ENCODE measurements around the gene TLR6.
A peak's percentile ranks its signal among the peaks of the same experiment; 100 is the strongest.
"Not testable (repeated sequence)": the region's sequence is repeated elsewhere in the genome, so short reads cannot be mapped to it uniquely, and the experiment has no call there.

Gene TLR6

DNA sequence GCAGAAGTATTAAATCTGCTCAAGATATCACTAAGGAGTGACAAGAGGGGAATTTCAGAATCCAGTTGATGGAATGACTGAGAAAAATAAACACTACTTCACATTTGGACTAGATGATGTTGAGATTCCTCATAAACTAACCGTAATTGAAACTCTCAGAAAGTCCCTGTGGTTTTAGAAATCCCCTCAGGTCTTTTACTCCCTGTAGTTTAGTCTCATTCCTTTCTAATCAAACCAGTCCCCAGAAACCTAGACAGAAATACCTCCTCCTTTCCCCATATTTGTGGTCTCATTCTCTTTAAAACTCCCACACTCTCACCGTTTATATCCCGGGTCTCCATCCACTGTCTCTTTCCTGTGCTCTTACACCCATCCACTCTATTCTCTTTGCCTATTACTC lies 37.0 kb downstream of the TLR6 start:
- Mint-ChIP-seq H3K27me3 (no peaks in the 10 kb centered on the region), H3K4me3 (peak overlapping the region; percentile 12 to 24), H3K4me1 (peaks cover 25% of the 10 kb centered on the region), H3K27ac (peak overlapping the region in 1 of 2 donors; percentile 9), H3K9me3 (peaks cover 22 to 27% of the 10 kb centered on the region in 2 donors)
- DNase-seq (no peak), ATAC-seq (peak; percentile 70)

DNA sequence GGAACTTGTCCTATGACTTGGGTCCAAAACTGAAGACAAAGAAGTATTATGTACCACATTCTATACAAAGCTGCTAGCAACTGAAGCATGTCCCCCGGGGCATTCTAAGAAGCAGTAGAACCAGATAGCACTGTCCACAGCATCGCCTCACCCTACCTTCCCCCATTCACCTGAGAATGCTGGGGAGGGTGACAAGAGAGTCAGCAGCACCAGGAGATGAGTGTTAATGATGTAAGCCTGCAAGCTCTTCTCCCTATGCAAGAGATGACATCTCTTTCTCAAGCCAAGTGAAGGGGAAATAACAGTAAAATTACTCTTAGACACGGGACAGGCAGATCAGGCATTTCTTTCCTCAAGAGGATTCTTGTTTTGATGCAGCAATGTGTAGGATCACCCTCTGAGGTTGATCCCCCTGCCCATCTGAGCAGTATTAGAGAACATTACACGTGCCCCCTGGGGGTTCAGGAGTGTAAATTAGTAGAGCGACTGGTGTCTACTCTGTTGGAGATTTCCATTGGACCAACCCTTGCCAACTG lies 38.1 kb downstream of the TLR6 start:
- Mint-ChIP-seq H3K27me3 (no peaks in the 10 kb centered on the region), H3K4me3 (no peak overlapping the region), H3K9me3 (peaks cover 21 to 22% of the 10 kb centered on the region in 2 donors), H3K27ac (no peak overlapping the region), H3K4me1 (peaks cover 25% of the 10 kb centered on the region)
- DNase-seq (no peak), ATAC-seq (no peak)

DNA sequence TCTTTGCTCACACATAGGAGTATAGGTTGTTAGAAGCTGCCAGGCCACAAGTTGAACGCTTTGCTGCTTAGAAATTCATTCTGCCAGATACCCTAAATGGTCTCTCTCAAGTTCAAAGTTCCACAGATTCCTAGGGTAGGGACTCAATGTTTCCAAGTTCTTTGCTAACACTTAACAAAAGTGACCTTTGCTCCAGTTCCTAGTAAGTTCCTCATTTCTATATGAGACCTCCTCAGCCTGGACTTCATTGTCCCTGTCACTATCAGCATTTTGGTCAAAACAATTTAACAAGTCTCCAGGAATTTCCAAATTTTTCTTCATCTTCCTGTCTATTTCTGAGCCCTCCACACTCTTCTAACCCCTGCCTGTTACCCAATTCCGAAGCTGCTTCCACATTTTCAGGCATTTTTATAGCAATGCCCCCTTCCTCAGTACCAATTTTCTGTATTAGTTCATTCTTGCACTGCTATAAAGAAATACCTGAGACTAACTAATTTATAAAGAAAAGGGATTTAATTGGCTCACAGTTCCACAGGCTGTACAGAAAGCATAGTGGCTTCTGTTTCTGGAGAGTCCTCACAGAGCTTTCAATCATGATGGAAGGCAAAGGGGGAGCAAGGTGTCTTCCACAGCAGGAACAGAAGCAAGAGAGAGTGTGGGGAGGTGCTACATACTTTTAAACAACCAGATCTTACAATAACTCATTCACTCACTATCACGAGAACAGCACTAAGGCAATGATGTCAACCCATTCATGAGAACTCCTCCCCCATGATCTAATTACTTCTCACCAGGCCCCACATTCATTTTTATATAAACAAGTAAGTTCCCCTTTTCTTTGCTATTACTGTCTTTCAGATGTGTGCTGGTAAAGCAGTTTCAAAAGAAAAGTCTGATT lies 40.5 kb downstream of the TLR6 start:
- DNase-seq (no peak), ATAC-seq (no peak)
- Mint-ChIP-seq H3K9me3 (peaks cover 7 to 11% of the 10 kb centered on the region in 2 donors), H3K27me3 (no peaks in the 10 kb centered on the region), H3K27ac (no peak overlapping the region), H3K4me1 (peaks cover 25% of the 10 kb centered on the region), H3K4me3 (no peak overlapping the region)

GRCh38 chr4:38814386-38814785 lies 42.2 kb downstream of the TLR6 start:
- ATAC-seq (no peak), DNase-seq (no peak)
- no peak overlapping the region for H3K4me3 Mint-ChIP-seq
- H3K9me3 Mint-ChIP-seq, result peaks cover 7 to 11% of the 10 kb centered on the region in 2 donors
- H3K27ac Mint-ChIP-seq, result no peak overlapping the region
- no peaks in the 10 kb centered on the region for H3K27me3 Mint-ChIP-seq
- peaks cover 11% of the 10 kb centered on the region for H3K4me1 Mint-ChIP-seq

DNA sequence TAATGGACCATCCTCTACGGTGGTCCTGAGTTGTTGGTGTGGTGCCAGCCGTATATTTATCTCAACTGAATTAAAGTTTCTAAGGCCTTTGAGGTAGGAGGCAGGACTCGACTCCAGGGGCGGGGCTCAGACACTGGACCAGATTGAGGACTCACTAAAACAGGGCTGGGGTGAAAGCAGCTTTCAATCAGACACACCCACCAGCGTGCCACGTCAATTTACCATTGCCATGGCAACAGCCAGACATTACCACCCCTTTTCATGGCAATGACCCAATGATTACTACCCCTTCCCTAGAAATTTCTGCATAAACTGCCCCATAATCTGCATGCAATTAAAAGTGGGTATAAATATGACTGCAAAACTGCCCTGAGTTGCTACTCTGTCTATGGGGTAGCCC lies 45.3 kb downstream of the TLR6 start:
- Mint-ChIP-seq H3K27ac (no peak overlapping the region), H3K9me3 (peaks cover 7 to 11% of the 10 kb centered on the region in 2 donors), H3K4me3 (no peak overlapping the region), H3K4me1 (no peaks in the 10 kb centered on the region), H3K27me3 (no peaks in the 10 kb centered on the region)
- DNase-seq (no peak), ATAC-seq (no peak)

DNA sequence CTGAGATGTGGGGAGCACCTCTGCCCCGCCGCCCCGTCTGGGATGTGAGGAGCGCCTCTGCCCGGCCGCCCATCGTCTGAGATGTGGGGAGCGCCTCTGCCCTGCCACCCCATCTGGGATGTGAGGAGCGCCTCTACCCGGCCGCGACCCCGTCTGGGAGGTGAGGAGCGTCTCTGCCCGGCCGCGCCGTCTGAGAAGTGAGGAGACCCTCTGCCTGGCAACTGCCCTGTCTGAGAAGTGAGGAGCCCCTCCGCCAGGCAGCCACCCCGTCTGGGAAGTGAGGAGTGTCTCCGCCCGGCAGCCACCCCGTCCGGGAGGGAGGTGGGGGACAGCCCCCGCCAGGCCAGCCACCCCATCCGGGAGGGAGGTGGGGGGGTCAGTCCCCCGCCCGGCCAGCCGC lies 49.2 kb downstream of the TLR6 start:
- ATAC-seq, DNase-seq, H3K4me3 Mint-ChIP-seq, H3K27me3 Mint-ChIP-seq, H3K27ac Mint-ChIP-seq: not testable (repeated sequence)
- peaks cover 26% of the 10 kb centered on the region for H3K4me1 Mint-ChIP-seq
- H3K9me3 Mint-ChIP-seq, result peaks cover 10% of the 10 kb centered on the region in 2 donors

- Mint-ChIP-seq H3K4me1 (peaks cover 26% of the 10 kb centered on the region), H3K9me3 (peaks cover 15 to 16% of the 10 kb centered on the region in 2 donors), H3K27ac (peak overlapping the region in 1 of 2 donors; percentile 90)
- not testable (repeated sequence) for DNase-seq, ATAC-seq, H3K27me3 Mint-ChIP-seq, H3K4me3 Mint-ChIP-seq
Observed at GRCh38 chr4:38806251-38806650, 50.4 kb downstream of the TLR6 start.

- peak overlapping the region; percentile 71 to 84 for H3K4me3 Mint-ChIP-seq
- DNase-seq, result no peak
- peak; percentile 63 for ATAC-seq
- peaks cover 26% of the 10 kb centered on the region for H3K4me1 Mint-ChIP-seq
- peaks cover 15 to 16% of the 10 kb centered on the region in 2 donors for H3K9me3 Mint-ChIP-seq
- peak overlapping the region; percentile 83 to 90 for H3K27ac Mint-ChIP-seq
- no peaks in the 10 kb centered on the region for H3K27me3 Mint-ChIP-seq
Observed at GRCh38 chr4:38805530-38806145, 51.0 kb downstream of the TLR6 start.

GRCh38 chr4:38804654-38805295 lies 51.8 kb downstream of the TLR6 start, which contains the start of gene TLR1:
Gene TLR1, minus strand, starts transcription at chr4:38804791. Its CDS starts 5,960 bp downstream, at chr4:38798831.
- peaks cover 15 to 21% of the 10 kb centered on the region in 2 donors for H3K9me3 Mint-ChIP-seq
- peaks cover 26% of the 10 kb centered on the region for H3K4me1 Mint-ChIP-seq
- no peaks in the 10 kb centered on the region for H3K27me3 Mint-ChIP-seq
- DNase-seq (no peak), ATAC-seq (peak; percentile 84)
- peak within 1 kb of the TSS; percentile 94 to 96 for H3K27ac Mint-ChIP-seq
- H3K4me3 Mint-ChIP-seq, result peak within 1 kb of the TSS; percentile 84

DNA sequence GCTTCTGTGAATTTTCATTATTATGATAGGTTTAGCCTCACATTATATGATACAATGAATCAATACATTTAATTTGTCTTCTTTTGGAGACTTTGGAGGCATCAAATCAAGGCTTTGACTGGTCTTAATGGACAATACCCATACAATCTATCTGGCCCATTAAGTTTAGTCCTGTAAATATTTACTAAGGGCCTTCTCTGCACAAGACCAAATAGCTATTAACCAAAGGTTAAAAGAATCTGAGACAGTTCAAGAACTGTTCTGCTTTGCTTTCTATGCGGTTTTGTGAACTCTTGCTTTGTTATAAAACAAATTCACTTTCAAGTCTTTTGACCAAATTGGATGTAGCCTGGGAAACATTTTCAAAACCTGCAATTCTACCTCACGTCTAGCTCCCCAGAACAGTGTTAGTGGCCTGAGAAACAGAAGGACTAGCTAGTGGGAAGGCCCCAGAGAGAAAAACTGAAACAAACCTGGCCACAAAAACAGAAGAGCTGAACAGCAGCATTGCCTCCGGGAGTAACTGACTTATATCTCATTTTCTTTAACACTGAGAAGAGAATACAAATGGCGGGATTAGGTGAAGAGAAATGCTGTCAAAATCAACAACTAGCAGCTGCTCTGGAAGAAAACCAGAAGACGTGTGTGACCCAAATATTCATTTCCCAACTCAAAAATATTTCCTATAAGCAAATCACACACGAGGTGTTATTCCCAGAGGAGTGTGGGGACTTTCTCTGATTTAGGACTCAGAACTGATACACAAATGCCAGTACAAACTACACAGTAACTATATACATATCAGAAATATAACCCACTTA lies 52.6 kb downstream of the TLR6 start:
- DNase-seq, result peak in 1 of 2 donors; percentile 37
- Mint-ChIP-seq H3K27ac (peak overlapping the region; percentile 93 to 94), H3K4me3 (peak overlapping the region; percentile 71 to 84), H3K4me1 (peaks cover 26% of the 10 kb centered on the region), H3K27me3 (no peaks in the 10 kb centered on the region), H3K9me3 (peaks cover 19 to 24% of the 10 kb centered on the region in 2 donors)
- ATAC-seq, result peak; percentile 80

GRCh38 chr4:38802561-38803355 lies 53.9 kb downstream of the TLR6 start:
- H3K27me3 Mint-ChIP-seq, result no peaks in the 10 kb centered on the region
- peaks cover 26% of the 10 kb centered on the region for H3K4me1 Mint-ChIP-seq
- ATAC-seq, result no peak
- H3K4me3 Mint-ChIP-seq, result no peak overlapping the region
- DNase-seq, result no peak
- H3K27ac Mint-ChIP-seq, result peak overlapping the region in 1 of 2 donors; percentile 53
- peaks cover 22 to 24% of the 10 kb centered on the region in 2 donors for H3K9me3 Mint-ChIP-seq

GRCh38 chr4:38800961-38801450 lies 55.6 kb downstream of the TLR6 start:
- no peak for DNase-seq
- H3K4me3 Mint-ChIP-seq, result no peak overlapping the region
- peaks cover 24% of the 10 kb centered on the region for H3K4me1 Mint-ChIP-seq

GRCh38 chr4:38800366-38800765 lies 56.3 kb downstream of the TLR6 start:
- H3K27me3 Mint-ChIP-seq, result no peaks in the 10 kb centered on the region
- no peak for DNase-seq
- H3K27ac Mint-ChIP-seq, result no peak overlapping the region
- peaks cover 17% of the 10 kb centered on the region for H3K4me1 Mint-ChIP-seq
- no peak for ATAC-seq
- no peak overlapping the region for H3K4me3 Mint-ChIP-seq
- H3K9me3 Mint-ChIP-seq, result peaks cover 22 to 24% of the 10 kb centered on the region in 2 donors

More at GRCh38 chr4:38800961-38801450, 55.6 kb downstream of the TLR6 start:
- Mint-ChIP-seq H3K27ac (no peak overlapping the region), H3K9me3 (peaks cover 22 to 24% of the 10 kb centered on the region in 2 donors), H3K27me3 (no peaks in the 10 kb centered on the region)
- ATAC-seq, result no peak

DNA sequence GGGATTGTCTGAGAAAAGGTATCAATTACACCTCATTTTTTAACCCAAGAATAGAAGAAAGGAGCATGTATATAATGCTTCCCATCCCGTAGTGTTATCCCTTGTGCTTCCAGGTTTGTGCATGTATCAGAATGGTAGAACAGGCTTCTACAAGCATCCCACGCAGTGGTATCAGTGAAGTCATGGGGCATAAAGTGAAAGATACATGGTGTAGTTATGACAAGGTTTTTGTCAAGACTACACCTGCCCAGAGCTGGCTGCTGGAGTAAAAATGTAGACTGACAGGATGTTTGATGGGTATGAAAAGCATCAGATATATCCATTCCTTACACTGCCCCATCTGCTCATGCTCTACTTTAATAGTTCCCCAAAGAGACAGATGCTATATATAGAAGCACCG lies 61.5 kb downstream of the TLR6 start:
- no peak overlapping the region for H3K4me3 Mint-ChIP-seq
- H3K4me1 Mint-ChIP-seq, result peaks cover 11% of the 10 kb centered on the region
- H3K9me3 Mint-ChIP-seq, result peaks cover 17 to 22% of the 10 kb centered on the region in 2 donors
- ATAC-seq (no peak), DNase-seq (no peak)
- no peaks in the 10 kb centered on the region for H3K27me3 Mint-ChIP-seq
- no peak overlapping the region for H3K27ac Mint-ChIP-seq
